Peyer's patch (tissue), 4 donors: ENCODE measurements around the gene DNAI1. TPM values are rescaled to one million over a fixed set of nuclear protein-coding genes. Genes with fewer than 3 reads are reported as not detected.

Experiments
- DNase-seq, 3 donors: peaks; one replicate each; pipeline ENCODE4 v3.0.0-alpha.2; 2017 to 2019
- H3K27ac ChIP-seq, 4 donors: fragments of 200-600 bp; sonication (generic); one replicate each; pipeline ENCODE4 v1.5.1; 2016 to 2019
- H3K27me3 ChIP-seq, 2 donors: fragments of 200-600 bp; sonication (generic); one replicate each; pipeline ENCODE4 v1.5.1; 2019
- H3K36me3 ChIP-seq, 3 donors: fragments of 200-600 bp; sonication (generic); one replicate each; pipeline ENCODE4 v1.5.1; 2016 to 2019
- H3K4me1 ChIP-seq, 4 donors: fragments of 200-600 bp; sonication (generic); one replicate each; pipeline ENCODE4 v1.5.1; 2016 to 2019
- H3K4me3 ChIP-seq, 4 donors: fragments of 200-600 bp; sonication (generic); 1 replicate in 3 of 4; 2 replicates in 1 of 4; pipeline ENCODE4 v1.5.1; 2016 to 2019; ENCODE audit warnings: mild to moderate bottlenecking in 1 of 4
- H3K9me3 ChIP-seq, 4 donors: fragments of 200-600 bp; sonication (generic); one replicate each; pipeline ENCODE4 v1.5.1; 2016 to 2019; ENCODE audit warnings: mild to moderate bottlenecking in 1 of 4
- POLR2A ChIP-seq, 2 donors: fragments of 450-650 bp; IDR thresholded peaks; one replicate each; pipeline ENCODE4 v1.5.1; 2017; ENCODE audit warnings: antibody characterized with exemption in 2 of 2, mild to moderate bottlenecking in 2 of 2, moderate library complexity in 2 of 2
- total RNA-seq, 4 donors: library from RNA; depleted of rRNA; stranded (reverse); fragments of >200 nt; gene quantifications; one replicate each; pipeline ENCODE4 v1.1.0, GENCODE V29; 2016
- TF ChIP-seq, protein P1 (sequence below), 6 experiments: fragments of 450-650 bp in 4 of 6; fragments of 200-600 bp in 2 of 6; sonication (generic) in 1 of 6; IDR thresholded peaks; one replicate each; pipeline ENCODE4 v1.5.1; 2017 to 2019; ENCODE audit warnings: antibody characterized with exemption in 6 of 6, mild to moderate bottlenecking in 3 of 6, moderate library complexity in 1 of 6

DNAI1 gene
- total RNA-seq, 4 donors from 2014 or later = not detected

DNA sequence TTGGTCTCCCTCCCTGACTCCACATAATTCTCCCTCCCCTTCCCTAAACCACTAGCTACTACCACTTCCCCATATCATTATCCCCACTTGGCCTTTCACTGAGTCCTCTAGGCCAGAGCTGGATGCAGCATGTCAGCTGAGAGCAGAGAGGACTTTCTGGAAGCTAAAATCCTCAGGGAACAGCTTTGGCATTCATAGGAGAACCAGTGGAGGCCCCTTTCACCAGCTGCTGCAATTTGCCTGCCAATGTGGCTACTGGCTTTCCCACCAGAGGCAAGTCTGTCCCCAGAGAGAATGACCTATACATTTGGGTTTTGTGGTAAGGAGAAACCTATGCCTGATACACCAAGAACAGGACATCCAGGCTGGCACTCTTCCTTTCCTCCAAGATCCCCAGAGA lies 14.6 kb upstream of the DNAI1 start:
- no peak overlapping the region for H3K27ac ChIP-seq
- DNase-seq = no peak
- no peaks in the 10 kb centered on the region for H3K36me3 ChIP-seq
- TF ChIP-seq POLR2A (IDR thresholded peaks at IDR 0.05) = no peak
- TF ChIP-seq, protein P1, sequence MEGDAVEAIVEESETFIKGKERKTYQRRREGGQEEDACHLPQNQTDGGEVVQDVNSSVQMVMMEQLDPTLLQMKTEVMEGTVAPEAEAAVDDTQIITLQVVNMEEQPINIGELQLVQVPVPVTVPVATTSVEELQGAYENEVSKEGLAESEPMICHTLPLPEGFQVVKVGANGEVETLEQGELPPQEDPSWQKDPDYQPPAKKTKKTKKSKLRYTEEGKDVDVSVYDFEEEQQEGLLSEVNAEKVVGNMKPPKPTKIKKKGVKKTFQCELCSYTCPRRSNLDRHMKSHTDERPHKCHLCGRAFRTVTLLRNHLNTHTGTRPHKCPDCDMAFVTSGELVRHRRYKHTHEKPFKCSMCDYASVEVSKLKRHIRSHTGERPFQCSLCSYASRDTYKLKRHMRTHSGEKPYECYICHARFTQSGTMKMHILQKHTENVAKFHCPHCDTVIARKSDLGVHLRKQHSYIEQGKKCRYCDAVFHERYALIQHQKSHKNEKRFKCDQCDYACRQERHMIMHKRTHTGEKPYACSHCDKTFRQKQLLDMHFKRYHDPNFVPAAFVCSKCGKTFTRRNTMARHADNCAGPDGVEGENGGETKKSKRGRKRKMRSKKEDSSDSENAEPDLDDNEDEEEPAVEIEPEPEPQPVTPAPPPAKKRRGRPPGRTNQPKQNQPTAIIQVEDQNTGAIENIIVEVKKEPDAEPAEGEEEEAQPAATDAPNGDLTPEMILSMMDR (IDR thresholded peaks at IDR 0.05) = no peak
- H3K4me1 ChIP-seq = no peaks in the 10 kb centered on the region
- H3K4me3 ChIP-seq = no peak overlapping the region
- H3K9me3 ChIP-seq = no peaks in the 10 kb centered on the region
- H3K27me3 ChIP-seq = no peaks in the 10 kb centered on the region

DNA sequence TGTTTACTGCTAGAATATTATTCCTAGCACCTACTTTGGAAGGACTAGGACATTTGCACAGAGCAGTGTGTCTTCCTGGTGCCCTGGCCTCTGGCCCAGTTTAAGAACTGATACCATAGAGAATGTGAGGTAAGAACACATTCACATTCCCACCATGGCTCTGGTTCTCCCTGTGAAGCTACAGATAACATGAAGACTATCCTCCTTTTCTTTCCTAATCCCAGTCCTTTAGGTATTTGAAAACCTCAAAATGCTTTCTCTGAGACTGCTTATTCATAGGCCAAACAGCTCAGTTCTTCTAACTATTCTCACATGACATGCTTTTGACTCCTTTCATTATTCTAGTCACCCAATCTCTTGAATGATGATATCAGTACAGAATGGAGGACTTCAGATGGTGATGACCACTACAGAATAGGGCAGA lies 12.1 kb upstream of the DNAI1 start:
- H3K27ac ChIP-seq = no peak overlapping the region
- no peaks in the 10 kb centered on the region for H3K27me3 ChIP-seq
- DNase-seq = no peak
- no peaks in the 10 kb centered on the region for H3K4me1 ChIP-seq
- TF ChIP-seq POLR2A (IDR thresholded peaks at IDR 0.05) = no peak
- TF ChIP-seq, protein P1 (IDR thresholded peaks at IDR 0.05) = no peak
- no peaks in the 10 kb centered on the region for H3K9me3 ChIP-seq
- no peaks in the 10 kb centered on the region for H3K36me3 ChIP-seq
- no peak overlapping the region for H3K4me3 ChIP-seq

DNA sequence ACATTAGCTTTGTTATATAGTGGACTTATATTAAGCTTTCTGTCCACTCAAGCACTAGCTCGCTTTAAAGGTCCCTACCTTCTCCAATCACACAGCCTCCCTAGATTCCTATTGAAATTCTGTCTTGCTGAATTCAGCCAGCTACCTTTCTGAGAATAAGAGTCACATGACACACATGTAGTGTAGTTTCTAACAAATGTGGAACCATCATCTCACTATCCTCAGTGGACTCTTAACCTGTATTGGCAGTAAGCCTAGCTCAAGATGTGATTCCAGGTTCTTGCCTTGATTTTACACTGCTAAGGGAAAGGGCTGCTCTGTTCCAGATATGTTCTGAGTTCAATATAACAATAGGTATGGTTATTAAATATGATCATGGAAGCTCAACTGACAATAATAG lies 11.7 kb upstream of the DNAI1 start:
- Histone ChIP-seq H3K4me1 (no peaks in the 10 kb centered on the region), H3K27me3 (no peaks in the 10 kb centered on the region), H3K27ac (no peak overlapping the region), H3K4me3 (no peak overlapping the region), H3K36me3 (no peaks in the 10 kb centered on the region), H3K9me3 (no peaks in the 10 kb centered on the region)
- no peak for TF ChIP-seq POLR2A (IDR thresholded peaks at IDR 0.05)
- TF ChIP-seq, protein P1 (IDR thresholded peaks at IDR 0.05) = no peak
- DNase-seq = no peak

DNA sequence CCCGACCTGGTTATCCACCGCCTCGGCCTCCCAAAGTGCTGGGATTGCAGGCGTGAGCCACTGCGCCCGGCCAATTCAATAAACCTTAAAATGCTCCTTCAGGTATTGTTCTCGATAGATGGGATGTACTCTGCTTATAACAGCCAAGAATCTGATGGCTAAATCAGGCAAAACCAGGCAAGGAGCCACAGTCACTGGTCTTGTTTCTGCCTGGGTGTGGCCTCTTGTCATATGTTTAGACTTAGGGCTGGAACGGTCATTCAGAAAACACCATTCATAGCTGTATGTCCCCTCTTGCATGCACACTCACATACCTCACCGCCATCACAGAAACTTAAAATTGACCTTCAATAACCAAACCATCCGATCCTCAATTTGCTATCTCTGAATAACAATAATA lies 8.0 kb upstream of the DNAI1 start:
- no peaks in the 10 kb centered on the region for H3K36me3 ChIP-seq
- no peaks in the 10 kb centered on the region for H3K4me1 ChIP-seq
- H3K27ac ChIP-seq = no peak overlapping the region
- H3K4me3 ChIP-seq = no peak overlapping the region
- TF ChIP-seq, protein P1 (IDR thresholded peaks at IDR 0.05) = no peak
- TF ChIP-seq POLR2A (IDR thresholded peaks at IDR 0.05) = no peak
- H3K9me3 ChIP-seq = no peaks in the 10 kb centered on the region
- no peaks in the 10 kb centered on the region for H3K27me3 ChIP-seq
- DNase-seq = no peak

DNA sequence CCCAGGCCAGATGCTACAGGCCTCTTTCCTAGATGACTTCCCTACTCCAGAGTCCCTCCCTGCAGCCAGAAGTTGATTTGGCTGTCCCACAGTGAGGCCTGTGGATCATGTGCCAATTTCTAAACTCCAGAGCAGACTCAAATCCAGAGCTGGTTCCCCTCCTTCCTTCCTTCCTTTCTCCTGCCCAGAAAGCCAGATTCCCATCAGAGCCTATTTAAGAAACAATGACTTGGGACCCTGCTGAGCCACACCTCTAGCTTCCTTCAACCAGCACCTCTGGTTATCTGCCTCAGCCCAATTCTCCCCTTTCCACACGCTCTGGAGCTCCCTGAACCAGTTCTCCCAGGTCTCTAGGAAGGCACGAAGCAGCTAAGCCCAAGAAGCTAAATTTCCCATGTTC lies 7.5 kb upstream of the DNAI1 start:
- no peak overlapping the region for H3K27ac ChIP-seq
- DNase-seq = no peak

More for the DNA sequence above, 7.5 kb upstream of the DNAI1 start:
- no peaks in the 10 kb centered on the region for H3K9me3 ChIP-seq
- no peaks in the 10 kb centered on the region for H3K4me1 ChIP-seq
- H3K27me3 ChIP-seq = no peaks in the 10 kb centered on the region
- no peak overlapping the region for H3K4me3 ChIP-seq
- TF ChIP-seq, protein P1 (IDR thresholded peaks at IDR 0.05) = no peak
- no peak for TF ChIP-seq POLR2A (IDR thresholded peaks at IDR 0.05)
- no peaks in the 10 kb centered on the region for H3K36me3 ChIP-seq
